ENCODE results near the gene G6PC1.

DNA sequence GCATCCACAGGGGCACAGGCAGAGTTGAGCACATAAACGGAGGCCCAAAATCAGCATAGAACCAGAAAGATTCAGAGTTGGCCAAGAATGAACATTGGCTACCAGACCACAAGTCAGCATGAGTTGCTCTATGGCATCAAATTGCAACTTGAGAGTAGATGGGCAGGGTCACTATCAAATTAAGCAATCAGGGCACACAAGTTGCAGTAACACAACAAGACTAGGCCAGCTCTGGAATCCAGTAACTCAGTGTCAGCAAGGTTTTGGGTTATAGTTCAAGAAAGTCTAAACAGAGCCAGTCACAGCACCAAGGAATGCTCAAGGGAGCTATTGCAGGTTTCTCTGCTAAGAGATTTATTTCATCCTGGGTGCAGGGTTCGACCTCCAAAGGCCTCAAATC is 12.9 kb downstream of the G6PC1 start:
- TF ChIP-seq, protein P1, sequence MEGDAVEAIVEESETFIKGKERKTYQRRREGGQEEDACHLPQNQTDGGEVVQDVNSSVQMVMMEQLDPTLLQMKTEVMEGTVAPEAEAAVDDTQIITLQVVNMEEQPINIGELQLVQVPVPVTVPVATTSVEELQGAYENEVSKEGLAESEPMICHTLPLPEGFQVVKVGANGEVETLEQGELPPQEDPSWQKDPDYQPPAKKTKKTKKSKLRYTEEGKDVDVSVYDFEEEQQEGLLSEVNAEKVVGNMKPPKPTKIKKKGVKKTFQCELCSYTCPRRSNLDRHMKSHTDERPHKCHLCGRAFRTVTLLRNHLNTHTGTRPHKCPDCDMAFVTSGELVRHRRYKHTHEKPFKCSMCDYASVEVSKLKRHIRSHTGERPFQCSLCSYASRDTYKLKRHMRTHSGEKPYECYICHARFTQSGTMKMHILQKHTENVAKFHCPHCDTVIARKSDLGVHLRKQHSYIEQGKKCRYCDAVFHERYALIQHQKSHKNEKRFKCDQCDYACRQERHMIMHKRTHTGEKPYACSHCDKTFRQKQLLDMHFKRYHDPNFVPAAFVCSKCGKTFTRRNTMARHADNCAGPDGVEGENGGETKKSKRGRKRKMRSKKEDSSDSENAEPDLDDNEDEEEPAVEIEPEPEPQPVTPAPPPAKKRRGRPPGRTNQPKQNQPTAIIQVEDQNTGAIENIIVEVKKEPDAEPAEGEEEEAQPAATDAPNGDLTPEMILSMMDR (IDR thresholded peaks at IDR 0.05; ENCODE audit: low read depth, low read length): no peak
- TF ChIP-seq EZH2phosphoT487 (IDR thresholded peaks at IDR 0.05; ENCODE audit: low read depth): no peak

Measured in OCI-LY3 (cell line).